B cell (primary cell): ENCODE measurements around the gene TXK.
"Not testable (repeated sequence)": the region's sequence is repeated elsewhere in the genome, so short reads cannot be mapped to it uniquely, and the experiment has no call there.

ENCODE experiments used
- CTCF ChIP-seq: fragments of 200-600 bp; IDR thresholded peaks from one replicate; pipeline ENCODE4 v1.8.0; 2022; ENCODE audit warnings: antibody characterized with exemption, mild to moderate bottlenecking
- EZH2 ChIP-seq: IDR thresholded peaks from 2 replicates; pipeline ENCODE4 v1.6.1; 2012; ENCODE audit warnings: borderline replicate concordance, low read depth, mild to moderate bottlenecking, moderate library complexity, low read length; ENCODE audit not compliant: insufficient read depth, poor library complexity, severe bottlenecking

- not testable (repeated sequence) for TF ChIP-seq EZH2, CTCF
Observed at GRCh38 chr4:48164561-48164960, 30.5 kb upstream of the TXK start.
